HepG2 (cell line): Measurements from ENCODE around the gene NEK7. TPM values are rescaled to one million over a fixed set of nuclear protein-coding genes. Genes with fewer than 3 reads are reported as not detected.
A peak's percentile ranks its signal among the peaks of the same experiment; 100 is the strongest.

Experiments used
- ATAC-seq: fragments of 200-7000 bp; cut with Tn5 transposase; 3 replicates; pipeline ENCODE4 v1.9.1; 2020; ENCODE audit warnings: mild to moderate bottlenecking, moderate library complexity
- BruUV-seq: library from RNA; stranded (reverse); fragments of 400-500 nt; replicated peaks from 2 replicates; lab custom pipeline; 2021; lab: Mats Ljungman, UMichigan
- CTCF ChIA-PET: fragments of 300-600 bp; formaldehyde crosslinking; extraction: SDS; loops from one replicate; lab custom pipeline; 2021; ENCODE audit warnings: low total read pairs, inconsistent platforms, low intra/inter-chr PET ratio; lab: Yijun Ruan, JAX
- POLR2A ChIA-PET: fragments of 350-600 bp; sonication (Branson Sonifier 250); formaldehyde crosslinking; loops from one replicate; lab custom pipeline; 2020; ENCODE audit warnings: antibody characterized with exemption, inconsistent platforms; lab: Yijun Ruan, JAX
- DNase-seq: peaks from one replicate; pipeline ENCODE4 v3.0.0-alpha.2; 2015; ENCODE audit warnings: low spot score
- FAIRE-seq: peaks from 3 replicates; lab custom pipeline; 2011; peaks lifted over from hg19 to GRCh38; lab: Jason Lieb, UNC
- H2AFZ ChIP-seq: one replicate; pipeline ENCODE4 v1.6.1; 2011; ENCODE audit warnings: low read length, inconsistent platforms
- H3K27ac ChIP-seq: fragments of 300-600 bp; 3 replicates; pipeline ENCODE4 v1.8.0; 2011; ENCODE audit warnings: mixed run types, mild to moderate bottlenecking, mixed read lengths, low read length, inconsistent platforms; ENCODE audit not compliant: insufficient read depth; ENCODE audit errors: extremely low read length
- H3K27me3 ChIP-seq, 2 experiments: fragments of 200-600 bp in 1 of 2; 2 replicates in 1 of 2; 3 replicates in 1 of 2; pipeline versions ENCODE4 v1.6.0 to v1.8.0; 2011; ENCODE audit warnings: low read length in 2 of 2, mild to moderate bottlenecking in 2 of 2, moderate library complexity in 2 of 2, inconsistent platforms in 1 of 2; ENCODE audit not compliant: insufficient read depth in 2 of 2, control insufficient read depth in 1 of 2
- H3K36me3 ChIP-seq, 2 experiments: fragments of 200-600 bp in 1 of 2; replicated peaks in 1 of 2; 2 replicates in 1 of 2; 3 replicates in 1 of 2; pipeline versions ENCODE4 v1.5.1 to v1.8.0; 2011; ENCODE audit warnings: low read length in 2 of 2, inconsistent platforms in 1 of 2; ENCODE audit not compliant: insufficient read depth in 2 of 2, control insufficient read depth in 1 of 2
- H3K4me1 ChIP-seq: 2 replicates; pipeline ENCODE4 v1.5.1; 2012; ENCODE audit warnings: low read length, inconsistent platforms; ENCODE audit not compliant: insufficient read depth
- H3K4me2 ChIP-seq: 2 replicates; pipeline ENCODE4 v1.6.0; 2011; ENCODE audit warnings: low read depth, low read length, inconsistent platforms
- H3K4me3 ChIP-seq, 3 experiments: fragments of 200-600 bp in 1 of 3; sonication (generic), shearing (Covaris generic) in 1 of 3; replicated peaks in 1 of 3; 2 replicates each; pipeline ENCODE4 v1.5.1; 2011 to 2016; ENCODE audit warnings: low read length in 3 of 3, inconsistent platforms in 2 of 3, low read depth in 2 of 3, mild to moderate bottlenecking in 2 of 3, control low read depth in 1 of 3, mixed read lengths in 1 of 3; ENCODE audit not compliant: insufficient read depth in 1 of 3
- H3K79me2 ChIP-seq: one replicate; pipeline ENCODE4 v1.6.1; 2011; ENCODE audit warnings: low read length, inconsistent platforms; ENCODE audit not compliant: insufficient read depth
- H3K9ac ChIP-seq: 2 replicates; pipeline ENCODE4 v1.6.0; 2011; ENCODE audit warnings: mild to moderate bottlenecking, low read depth, low read length, inconsistent platforms; ENCODE audit not compliant: insufficient read depth
- H3K9me3 ChIP-seq: 2 replicates; pipeline ENCODE4 v1.5.1; 2012; ENCODE audit warnings: mild to moderate bottlenecking, low read length
- H4K20me1 ChIP-seq: 2 replicates; pipeline ENCODE4 v1.6.0; 2011; ENCODE audit warnings: inconsistent platforms, mild to moderate bottlenecking, low read length, moderate library complexity; ENCODE audit not compliant: insufficient read depth
- ATRX ChIP-seq: sonication (generic); formaldehyde crosslinking; IDR thresholded peaks from 2 replicates; pipeline ENCODE4 v1.4.0; 2020; ENCODE audit warnings: missing genetic modification reagents, borderline replicate concordance
- KIAA2018 ChIP-seq: sonication (generic); formaldehyde crosslinking; IDR thresholded peaks from 2 replicates; pipeline ENCODE4 v1.5.0; 2020; ENCODE audit warnings: mild to moderate bottlenecking, missing genetic modification reagents, borderline replicate concordance
- KLF9 ChIP-seq: IDR thresholded peaks from 2 replicates; pipeline ENCODE4 v1.6.1; 2016; ENCODE audit warnings: low read depth
- SALL2 ChIP-seq: sonication (generic); formaldehyde crosslinking; IDR thresholded peaks from 2 replicates; pipeline ENCODE4 v1.8.1; 2023; ENCODE audit warnings: mild to moderate bottlenecking, missing genetic modification reagents, inconsistent platforms
- SMAD3 ChIP-seq: sonication (generic); formaldehyde crosslinking; IDR thresholded peaks from 2 replicates; pipeline ENCODE4 v1.4.0; 2020; ENCODE audit warnings: missing genetic modification reagents
- SPEN ChIP-seq: sonication (generic); formaldehyde crosslinking; IDR thresholded peaks from 2 replicates; pipeline ENCODE4 v1.5.1; 2020; ENCODE audit warnings: low read depth, mild to moderate bottlenecking, missing genetic modification reagents
- ZNF337 ChIP-seq: sonication (generic); formaldehyde crosslinking; IDR thresholded peaks from 2 replicates; pipeline ENCODE4 v1.5.1; 2020; ENCODE audit warnings: missing genetic modification reagents, low read depth, mild to moderate bottlenecking, borderline replicate concordance
- ZNF383 ChIP-seq: sonication (generic); formaldehyde crosslinking; IDR thresholded peaks from 2 replicates; pipeline ENCODE4 v1.4.0; 2020; ENCODE audit warnings: missing genetic modification reagents, mild to moderate bottlenecking, borderline replicate concordance
- ZNF549 ChIP-seq: sonication (generic); formaldehyde crosslinking; IDR thresholded peaks from 2 replicates; pipeline ENCODE4 v1.5.0; 2020; ENCODE audit warnings: missing genetic modification reagents
- WGBS: methylation state at CpG from one replicate; pipeline ENCODE4 v1.1.6; 2017; ENCODE audit warnings: low lambda C conversion rate; 5-methylcytosine and 5-hydroxymethylcytosine counted together
- in situ Hi-C: cut with HindIII; loops from 2 replicates; pipeline ENCODE4 v1.10.0; 2017; ENCODE audit warnings: low pct_unique_long_range_greater_than_20kb; ENCODE audit not compliant: extremely low pct_ligation_motif_present
- intact Hi-C: fragments of 100-400 bp; cut with micrococcal nuclease; formaldehyde crosslinking; loops from one replicate; pipeline ENCODE4 v1.10.0; 2022; ENCODE audit not compliant: unreplicated experiment
- polyA plus RNA-seq, 8 experiments: library from polyadenylated mRNA; depleted of rRNA in 3 of 8; stranded (reverse) in 7 of 8; unstranded in 1 of 8; fragments of >200 nt; fragmentation: Illumina TruSeq in 4 of 8; extraction: Trizol in 4 of 8; gene quantifications; 2 replicates each; pipeline versions ENCODE4 v1.2.1 to v1.2.3, GENCODE V29; 2011 to 2016; ENCODE audit warnings: low read depth in 4 of 8, missing spikeins in 1 of 8, mixed read lengths in 1 of 8; ENCODE audit not compliant: insufficient read depth in 1 of 8
- total RNA-seq, 5 experiments: library from RNA; depleted of rRNA; stranded (reverse); fragments of >200 nt; fragmentation: Illumina TruSeq; extraction: Trizol; gene quantifications; 2 replicates each; pipeline ENCODE4 v1.2.3, GENCODE V29; 2016; ENCODE audit warnings: low read depth in 1 of 5
- TF ChIP-seq, protein P1 (sequence below): sonication (generic); formaldehyde crosslinking; IDR thresholded peaks from 2 replicates; pipeline ENCODE4 v1.4.0; 2020; ENCODE audit warnings: missing genetic modification reagents

The NEK7 gene
- total and polyA plus RNA-seq, 2 of the 13 experiments (the other 11 are each of a cell fraction or from before 2014, with no cell fraction given) = 18.1 to 19.2 TPM

- no TSS peak for BruUV-seq
- ATAC-seq = no peak
- intact Hi-C loops = no loop called here
- H3K27me3 ChIP-seq = no peaks in the 10 kb centered on the region
- no peak overlapping the region for H2AFZ ChIP-seq
- POLR2A ChIA-PET = no interaction called here
- peaks cover 28% of the 10 kb centered on the region for H3K9me3 ChIP-seq
- DNase-seq = no peak
- FAIRE-seq = no peak
- no peak overlapping the region for H3K27ac ChIP-seq
- H3K4me2 ChIP-seq = no peak overlapping the region
- no peaks in the 10 kb centered on the region for H4K20me1 ChIP-seq
- in situ Hi-C loops = no loop called here
- H3K4me3 ChIP-seq = no peak overlapping the region
- 96% methylated on average over 1 of the region's 1 CpG for WGBS
- TF ChIP-seq ZNF383 (CRISPR knock-in tag) = no peak
- TF ChIP-seq ZNF337 (CRISPR knock-in tag) = peak; percentile 99; the same call in 1 of the 2 replicates
- CTCF ChIA-PET = no interaction called here
- peaks cover 3 to 13% of the 10 kb centered on the region in 2 experiments; a peak in 3 of 5 replicates for H3K36me3 ChIP-seq
- H3K9ac ChIP-seq = no peak overlapping the region
- no peaks in the 10 kb centered on the region for H3K4me1 ChIP-seq
- no peaks in the 10 kb centered on the region for H3K79me2 ChIP-seq
Observed at GRCh38 chr1:198214924-198215323, 58.1 kb downstream of the NEK7 start.

GRCh38 chr1:198220428-198220827 is 63.6 kb downstream of the NEK7 start:
- H3K36me3 ChIP-seq = no peaks in the 10 kb centered on the region
- no peaks in the 10 kb centered on the region for H3K27me3 ChIP-seq
- ChIA-PET CTCF (no interaction called here), POLR2A (no interaction called here)
- no peak overlapping the region for H3K4me2 ChIP-seq
- H3K79me2 ChIP-seq = peaks cover 2% of the 10 kb centered on the region
- H3K9ac ChIP-seq = no peak overlapping the region
- no peak overlapping the region for H2AFZ ChIP-seq
- H4K20me1 ChIP-seq = no peaks in the 10 kb centered on the region
- in situ Hi-C loops (no loop called here), intact Hi-C loops (loop anchor here (5.0 kb wide), 2 partner anchors 63 to 1228 kb away; partner anchors contain the start of gene NEK7)
- H3K27ac ChIP-seq = no peak overlapping the region
- H3K4me3 ChIP-seq = no peak overlapping the region
- 100% methylated on average over 1 of the region's 1 CpG for WGBS
- ATAC-seq (no peak), DNase-seq (no peak), FAIRE-seq (no peak)
- 0 out of 2 replicates have a peak, but pooled peaks cover 5% of the 10 kb centered on the region for H3K9me3 ChIP-seq
- BruUV-seq = no TSS peak
- H3K4me1 ChIP-seq = no peaks in the 10 kb centered on the region
- TF ChIP-seq ATRX (CRISPR knock-in tag) = no peak
- TF ChIP-seq SPEN (CRISPR knock-in tag) = no peak
- TF ChIP-seq, protein P1, sequence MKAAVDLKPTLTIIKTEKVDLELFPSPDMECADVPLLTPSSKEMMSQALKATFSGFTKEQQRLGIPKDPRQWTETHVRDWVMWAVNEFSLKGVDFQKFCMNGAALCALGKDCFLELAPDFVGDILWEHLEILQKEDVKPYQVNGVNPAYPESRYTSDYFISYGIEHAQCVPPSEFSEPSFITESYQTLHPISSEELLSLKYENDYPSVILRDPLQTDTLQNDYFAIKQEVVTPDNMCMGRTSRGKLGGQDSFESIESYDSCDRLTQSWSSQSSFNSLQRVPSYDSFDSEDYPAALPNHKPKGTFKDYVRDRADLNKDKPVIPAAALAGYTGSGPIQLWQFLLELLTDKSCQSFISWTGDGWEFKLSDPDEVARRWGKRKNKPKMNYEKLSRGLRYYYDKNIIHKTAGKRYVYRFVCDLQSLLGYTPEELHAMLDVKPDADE (CRISPR knock-in tag) = no peak
- no peak for TF ChIP-seq SALL2 (CRISPR knock-in tag)
- no peak for TF ChIP-seq ZNF549 (CRISPR knock-in tag)
- TF ChIP-seq KLF9 = no peak
- TF ChIP-seq SMAD3 (CRISPR knock-in tag) = no peak
- no peak for TF ChIP-seq KIAA2018 (CRISPR knock-in tag)
